Neural cell (in vitro differentiated cells): ENCODE data around the gene KRTAP10-11. TPM values are rescaled to one million over a fixed set of nuclear protein-coding genes. Genes with fewer than 3 reads are reported as not detected.

Experiments
- H2AFZ ChIP-seq: fragments of 200-600, 300-800 bp; sonication (generic), shearing (Covaris generic); 2 replicates; pipeline ENCODE4 v1.6.0; 2014; ENCODE audit warnings: low read depth, mild to moderate bottlenecking, antibody characterized with exemption, low read length, moderate library complexity
- H3F3A ChIP-seq: fragments of 200-600 bp; shearing (Covaris generic); 2 replicates; pipeline ENCODE4 v1.6.1; 2016; ENCODE audit warnings: mild to moderate bottlenecking, moderate library complexity, mixed read lengths, antibody characterized with exemption, low read length; ENCODE audit not compliant: insufficient read depth, poor library complexity, severe bottlenecking
- H3K27ac ChIP-seq: fragments of 200-600, 300-800 bp; sonication (generic), shearing (Covaris generic); 2 replicates; pipeline ENCODE4 v1.5.1; 2014; ENCODE audit warnings: mild to moderate bottlenecking, low read length, moderate library complexity
- H3K27me3 ChIP-seq: fragments of 300-800, 200-600 bp; sonication (generic), shearing (Covaris generic); 2 replicates; pipeline ENCODE4 v1.6.0; 2014; ENCODE audit warnings: mild to moderate bottlenecking, low read depth, low read length, moderate library complexity; ENCODE audit not compliant: insufficient read depth
- H3K36me3 ChIP-seq: fragments of 300-800, 200-600 bp; sonication (generic), shearing (Covaris generic); 2 replicates; pipeline ENCODE4 v1.5.1; 2014; ENCODE audit warnings: mild to moderate bottlenecking, antibody characterized with exemption, low read length, moderate library complexity; ENCODE audit not compliant: insufficient read depth
- H3K4me2 ChIP-seq: fragments of 300-800, 200-600 bp; sonication (generic), shearing (Covaris generic); 2 replicates; pipeline ENCODE4 v1.6.0; 2014; ENCODE audit warnings: mild to moderate bottlenecking, low read length
- H3K4me3 ChIP-seq: fragments of 300-800, 200-600 bp; sonication (generic), shearing (Covaris generic); 2 replicates; pipeline ENCODE4 v1.5.1; 2014; ENCODE audit warnings: mild to moderate bottlenecking, low read length, moderate library complexity
- H3K79me2 ChIP-seq: fragments of 200-600 bp; shearing (Covaris generic); replicated peaks from 2 replicates; pipeline ENCODE4 v1.6.0; 2014; ENCODE audit warnings: mild to moderate bottlenecking, low read length, moderate library complexity; ENCODE audit not compliant: insufficient read depth
- H3K9ac ChIP-seq: fragments of 300-800, 200-600 bp; sonication (generic), shearing (Covaris generic); 2 replicates; pipeline ENCODE4 v1.6.1; 2016; ENCODE audit warnings: mild to moderate bottlenecking, low read length, mixed read lengths
- H3K9me2 ChIP-seq: fragments of 200-600 bp; shearing (Covaris generic); 2 replicates; pipeline ENCODE4 v1.6.1; 2016; ENCODE audit warnings: mild to moderate bottlenecking, low read length, mixed read lengths; ENCODE audit not compliant: insufficient read depth
- H3K9me3 ChIP-seq: fragments of 200-600, 300-800 bp; sonication (generic), shearing (Covaris generic); 2 replicates; pipeline ENCODE4 v1.6.1; 2016; ENCODE audit warnings: mild to moderate bottlenecking, mixed run types, low read length, moderate library complexity, mixed read lengths
- H4K20me1 ChIP-seq: fragments of 200-600 bp; shearing (Covaris generic); 2 replicates; pipeline ENCODE4 v1.6.1; 2016; ENCODE audit warnings: mild to moderate bottlenecking, mixed run types; ENCODE audit not compliant: insufficient read depth
- CTCF ChIP-seq: fragments of 450-650 bp; IDR thresholded peaks from 2 replicates; pipeline ENCODE4 v1.5.1; 2014; ENCODE audit warnings: antibody characterized with exemption, mild to moderate bottlenecking, moderate library complexity; ENCODE audit not compliant: poor library complexity, severe bottlenecking
- EP300 ChIP-seq: fragments of 450-650 bp; conservative IDR thresholded peaks from 2 replicates; pipeline ENCODE4 v1.6.1; 2014; ENCODE audit warnings: antibody characterized with exemption, mild to moderate bottlenecking, moderate library complexity; ENCODE audit not compliant: poor library complexity, severe bottlenecking
- EZH2 ChIP-seq: fragments of 200-600, 300-800 bp; shearing (Covaris generic), sonication (generic); IDR thresholded peaks from 2 replicates; pipeline ENCODE4 v1.6.1; 2014; ENCODE audit warnings: antibody characterized with exemption, low read length, borderline replicate concordance, mild to moderate bottlenecking; ENCODE audit not compliant: insufficient read depth, poor library complexity, severe bottlenecking
- MXI1 ChIP-seq: fragments of 450-650 bp; conservative IDR thresholded peaks from 2 replicates; pipeline ENCODE4 v1.6.1; 2014; ENCODE audit warnings: antibody characterized with exemption, mild to moderate bottlenecking; ENCODE audit not compliant: poor library complexity, severe bottlenecking
- POLR2AphosphoS5 ChIP-seq: IDR thresholded peaks from 2 replicates; pipeline ENCODE4 v1.6.1; 2012
- RAD21 ChIP-seq: fragments of 450-650 bp; conservative IDR thresholded peaks from 2 replicates; pipeline ENCODE4 v1.6.1; 2014; ENCODE audit warnings: antibody characterized with exemption, mild to moderate bottlenecking, moderate library complexity
- REST ChIP-seq: IDR thresholded peaks from 2 replicates; pipeline ENCODE4 v1.6.1; 2012; ENCODE audit warnings: borderline replicate concordance
- SMC3 ChIP-seq: fragments of 450-650 bp; conservative IDR thresholded peaks from 2 replicates; pipeline ENCODE4 v1.6.1; 2014; ENCODE audit warnings: antibody characterized with exemption, mild to moderate bottlenecking, moderate library complexity; ENCODE audit not compliant: poor library complexity
- TAF1 ChIP-seq: IDR thresholded peaks from 2 replicates; pipeline ENCODE4 v1.6.1; 2012; ENCODE audit warnings: low read depth
- polyA plus RNA-seq: library from polyadenylated mRNA; depleted of rRNA; stranded (reverse); fragments of >200 nt; gene quantifications from 2 replicates; pipeline ENCODE4 v1.2.3, GENCODE V29; 2014

Gene KRTAP10-11
- polyA plus RNA-seq, 1 donor from 2014 or later = not detected

- Histone ChIP-seq H2AFZ (no peak overlapping the region), H3K4me2 (no peak overlapping the region), H3K36me3 (no peaks in the 10 kb centered on the region), H3K27me3 (no peaks in the 10 kb centered on the region), H3K9me2 (no peaks in the 10 kb centered on the region), H4K20me1 (no peaks in the 10 kb centered on the region), H3K27ac (no peak overlapping the region), H3F3A (no peaks in the 10 kb centered on the region), H3K9me3 (peaks cover 10% of the 10 kb centered on the region), H3K79me2 (no peaks in the 10 kb centered on the region), H3K4me3 (no peak overlapping the region), H3K9ac (no peak overlapping the region)
- TF ChIP-seq SMC3 (no peak), MXI1 (no peak), RAD21 (no peak), TAF1 (no peak), CTCF (no peak), REST (no peak), EZH2 (no peak), EP300 (no peak), POLR2AphosphoS5 (no peak)
Observed at GRCh38 chr21:44694776-44695175, 48.6 kb downstream of the KRTAP10-11 start.

GRCh38 chr21:44695184-44695583, 49.0 kb downstream of the KRTAP10-11 start:
- H3K9me2 ChIP-seq = no peaks in the 10 kb centered on the region
- H4K20me1 ChIP-seq = no peaks in the 10 kb centered on the region
- no peaks in the 10 kb centered on the region for H3K79me2 ChIP-seq
- H3K9ac ChIP-seq = no peak overlapping the region
- TF ChIP-seq EP300 (no peak), POLR2AphosphoS5 (no peak), SMC3 (no peak), EZH2 (no peak), RAD21 (no peak), CTCF (no peak), TAF1 (no peak)
- no peak overlapping the region for H3K4me3 ChIP-seq
- H3K27me3 ChIP-seq = no peaks in the 10 kb centered on the region
- H3K9me3 ChIP-seq = peaks cover 10% of the 10 kb centered on the region
- H3K27ac ChIP-seq = no peak overlapping the region
- no peaks in the 10 kb centered on the region for H3K36me3 ChIP-seq
- no peak overlapping the region for H3K4me2 ChIP-seq
- no peak overlapping the region for H2AFZ ChIP-seq
- H3F3A ChIP-seq = no peaks in the 10 kb centered on the region
